Urothelium cell line (cell line): Measurements from ENCODE around the gene WNT7B.

ENCODE experiments used
- DNase-seq: peaks from one replicate; pipeline ENCODE4 v3.0.0; 2011; ENCODE audit warnings: low spot score, mixed read lengths
- FAIRE-seq: peaks from 2 replicates; lab custom pipeline; 2011; peaks lifted over from hg19 to GRCh38; lab: Jason Lieb, UNC

The WNT7B gene

GRCh38 chr22:45914309-45914708 lies 62.7 kb downstream of the WNT7B start:
- DNase-seq = no peak
- FAIRE-seq = no peak

- FAIRE-seq = no peak
- DNase-seq = no peak
Observed at GRCh38 chr22:45912910-45913309, 64.1 kb downstream of the WNT7B start.

GRCh38 chr22:45911601-45912271 lies 65.2 kb downstream of the WNT7B start:
- DNase-seq (peak; percentile 56), FAIRE-seq (no peak)

DNA sequence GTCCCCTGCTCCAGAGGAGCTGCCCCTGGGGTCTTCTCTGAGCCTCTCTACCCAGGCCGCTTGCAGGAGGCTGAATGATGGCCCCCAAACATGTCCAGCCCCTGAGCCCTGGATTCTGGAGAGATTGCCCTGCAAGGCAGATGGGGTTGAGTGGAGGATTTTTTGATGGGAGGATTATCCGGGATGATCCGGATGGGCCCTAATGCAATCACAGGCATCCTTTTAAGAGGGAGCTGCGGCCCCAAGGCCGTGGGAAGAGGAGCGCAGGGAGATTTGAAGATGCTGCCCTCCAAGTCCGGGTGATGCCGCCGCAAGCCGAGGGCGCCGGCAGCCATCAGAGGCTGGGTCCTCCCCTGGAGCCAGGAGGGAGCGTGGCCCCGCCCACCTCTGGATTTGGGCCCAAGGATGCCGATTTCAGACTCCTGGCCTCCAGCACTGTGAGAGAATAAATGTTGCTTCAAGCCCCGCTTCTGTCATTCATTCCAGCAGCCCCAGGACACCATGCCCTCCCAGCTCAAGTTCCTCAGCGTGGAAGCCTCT lies 66.0 kb downstream of the WNT7B start:
- DNase-seq (no peak), FAIRE-seq (no peak)

- FAIRE-seq = no peak
- DNase-seq = no peak
Observed at GRCh38 chr22:45908961-45909360, 68.0 kb downstream of the WNT7B start.

- DNase-seq (no peak), FAIRE-seq (no peak)
Observed at GRCh38 chr22:45907996-45908395, 69.0 kb downstream of the WNT7B start.

DNA sequence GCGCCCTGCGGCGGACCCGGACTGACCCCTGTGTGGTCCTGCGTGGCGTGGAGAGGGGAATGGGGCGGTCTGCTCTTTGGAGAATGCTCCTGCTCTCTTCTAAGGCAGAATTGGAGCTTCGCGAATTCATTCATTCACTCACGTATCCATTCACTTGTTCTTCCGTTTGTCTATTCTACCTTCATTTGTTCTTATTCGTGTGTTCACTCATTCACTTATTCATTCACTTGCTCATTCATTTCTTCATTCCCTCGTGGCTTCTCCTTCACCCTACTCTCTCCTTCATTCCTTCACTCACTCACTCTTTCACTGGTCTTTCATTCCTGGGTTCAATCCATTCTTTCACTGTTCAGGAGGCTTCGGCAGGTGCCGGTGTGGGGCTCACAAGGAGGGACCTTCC lies 69.6 kb downstream of the WNT7B start:
- FAIRE-seq = no peak

GRCh38 chr22:45906946-45907345 lies 70.0 kb downstream of the WNT7B start:
- DNase-seq = no peak
- no peak for FAIRE-seq

More for the DNA sequence above, 69.6 kb downstream of the WNT7B start:
- DNase-seq = no peak

GRCh38 chr22:45905924-45906865 lies 70.8 kb downstream of the WNT7B start:
- FAIRE-seq = peak; percentile 70
- DNase-seq = no peak

- FAIRE-seq = no peak
Observed at GRCh38 chr22:45905326-45905923, 71.5 kb downstream of the WNT7B start.

GRCh38 chr22:45904236-45904635 lies 72.7 kb downstream of the WNT7B start:
- DNase-seq = no peak
- FAIRE-seq = no peak

More at GRCh38 chr22:45905326-45905923, 71.5 kb downstream of the WNT7B start:
- DNase-seq = no peak

DNA sequence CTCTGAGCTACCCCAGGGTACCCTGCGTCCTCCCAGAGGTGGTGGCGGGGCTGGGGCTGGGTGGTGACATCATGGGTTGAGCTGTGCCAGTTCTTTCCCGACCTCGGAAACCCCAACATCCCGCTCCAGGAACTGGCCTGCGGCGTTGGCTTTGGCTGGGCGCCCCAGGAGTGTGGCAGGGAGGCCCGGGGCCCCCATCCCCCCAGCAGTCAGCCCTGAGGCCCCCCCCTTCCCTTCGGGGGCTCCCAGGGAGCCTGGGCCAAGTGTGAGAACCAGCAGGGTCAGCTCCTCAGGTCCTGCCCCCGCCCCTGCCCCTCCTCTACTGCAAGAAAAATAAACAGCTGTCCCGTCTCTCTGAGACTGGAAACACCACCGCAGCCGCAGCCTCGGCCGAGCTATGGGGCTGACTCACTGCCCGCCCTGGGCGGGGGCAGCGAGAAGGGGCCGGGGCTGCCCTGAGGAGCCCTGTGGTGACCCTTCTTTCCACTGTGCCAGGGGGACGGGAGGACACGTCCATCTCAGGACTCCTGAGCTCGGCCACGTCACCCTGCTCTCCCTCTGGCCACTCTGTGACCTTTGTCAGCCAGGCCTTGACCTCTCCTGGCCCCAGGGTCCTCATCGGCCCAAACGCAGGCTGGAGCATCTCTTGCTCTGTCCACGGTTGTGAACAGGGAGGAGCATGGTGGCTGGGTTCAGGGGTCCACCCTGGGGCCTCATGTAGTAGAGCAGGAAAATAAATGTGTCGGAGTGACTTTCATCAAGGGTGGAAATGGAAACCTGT lies 73.4 kb downstream of the WNT7B start:
- DNase-seq = peak; percentile 89
- peak; percentile 96 for FAIRE-seq

DNA sequence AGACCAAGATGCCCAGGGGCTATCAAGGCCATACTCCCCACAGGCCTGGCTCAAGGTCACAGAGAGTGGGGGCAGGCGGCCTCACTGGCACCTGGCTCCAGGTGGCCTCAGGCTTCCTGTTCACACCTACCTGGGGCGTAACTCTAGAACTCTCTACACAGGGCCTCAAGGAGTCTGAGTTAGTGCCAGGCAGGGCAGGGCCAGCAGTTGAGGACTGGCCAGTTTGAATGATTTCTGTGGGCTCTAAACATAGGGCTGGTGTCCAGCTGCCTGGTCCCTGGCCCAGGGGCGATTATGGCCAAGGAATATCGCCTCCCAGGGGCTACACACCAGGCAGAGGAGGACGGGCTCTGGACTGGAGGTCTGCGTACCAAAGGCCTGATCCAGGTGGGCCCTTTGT lies 79.2 kb downstream of the WNT7B start:
- FAIRE-seq (peak; percentile 67), DNase-seq (no peak)

DNA sequence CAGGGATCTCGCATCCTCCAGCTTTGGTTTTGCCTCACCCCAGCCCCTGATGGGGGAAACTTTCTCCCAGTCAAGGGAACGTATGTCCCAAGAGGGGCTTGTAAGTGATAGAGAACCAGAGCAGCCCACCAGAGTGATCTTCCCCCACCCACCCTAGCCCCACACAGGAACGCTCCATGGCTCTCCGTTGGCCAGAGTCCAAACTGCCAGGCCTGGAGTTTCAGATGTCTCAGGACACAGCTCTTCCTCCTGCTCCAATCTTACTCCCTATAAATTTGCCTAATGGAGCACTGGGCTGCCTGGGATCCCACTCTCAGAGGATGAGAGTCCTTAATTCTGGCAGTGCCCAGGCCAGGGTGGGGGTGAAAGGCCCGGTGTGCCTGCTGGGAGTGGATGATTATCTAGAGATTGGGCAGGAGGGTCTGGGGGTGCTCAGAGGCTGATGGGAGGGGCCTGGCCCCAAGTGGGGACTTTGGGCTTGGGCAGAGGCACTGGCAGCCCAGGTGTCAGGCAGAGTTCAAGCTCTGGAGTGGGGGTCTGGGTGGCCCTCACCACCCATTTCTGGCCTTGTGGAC lies 79.9 kb downstream of the WNT7B start:
- DNase-seq (no peak), FAIRE-seq (no peak)

DNA sequence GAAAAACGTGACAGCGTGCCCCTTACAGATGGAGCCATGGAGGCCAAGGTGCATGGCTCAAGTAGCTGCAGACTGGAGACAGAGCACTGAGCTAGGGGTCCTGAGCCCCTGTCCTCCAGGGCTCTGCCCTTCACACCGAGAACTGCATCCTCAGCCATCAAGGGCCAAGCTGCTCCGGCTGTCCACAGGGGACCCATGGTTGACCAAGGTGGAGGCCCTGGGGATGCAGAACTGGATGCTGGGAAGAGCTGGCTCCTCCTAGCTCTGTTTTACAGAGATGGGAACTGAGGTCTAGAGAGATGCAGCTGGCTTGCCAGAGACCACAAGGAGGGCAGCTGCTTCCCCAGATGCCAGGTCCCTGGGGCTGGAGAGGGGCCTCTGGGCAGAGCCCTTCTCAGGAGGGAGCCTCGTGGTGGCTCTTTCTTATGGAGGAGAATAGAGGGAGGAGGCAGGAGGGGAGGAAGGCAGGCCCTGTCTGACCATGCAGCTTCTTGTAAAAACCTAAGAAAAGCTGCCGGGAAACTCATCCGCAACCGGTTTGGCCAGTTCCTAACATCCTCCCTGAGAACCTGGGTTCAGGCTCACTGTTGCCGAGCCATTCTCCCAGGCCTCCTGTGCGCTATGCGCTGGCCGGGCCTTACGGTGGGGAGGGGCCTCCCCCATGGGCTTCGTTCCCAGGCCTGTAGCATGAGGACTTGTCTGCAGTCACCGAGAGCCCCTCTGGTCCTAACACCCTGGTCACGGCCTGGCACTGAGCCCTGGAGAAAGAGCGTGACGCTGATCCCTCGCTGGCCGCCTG lies 80.6 kb downstream of the WNT7B start:
- no peak for FAIRE-seq
- no peak for DNase-seq

DNA sequence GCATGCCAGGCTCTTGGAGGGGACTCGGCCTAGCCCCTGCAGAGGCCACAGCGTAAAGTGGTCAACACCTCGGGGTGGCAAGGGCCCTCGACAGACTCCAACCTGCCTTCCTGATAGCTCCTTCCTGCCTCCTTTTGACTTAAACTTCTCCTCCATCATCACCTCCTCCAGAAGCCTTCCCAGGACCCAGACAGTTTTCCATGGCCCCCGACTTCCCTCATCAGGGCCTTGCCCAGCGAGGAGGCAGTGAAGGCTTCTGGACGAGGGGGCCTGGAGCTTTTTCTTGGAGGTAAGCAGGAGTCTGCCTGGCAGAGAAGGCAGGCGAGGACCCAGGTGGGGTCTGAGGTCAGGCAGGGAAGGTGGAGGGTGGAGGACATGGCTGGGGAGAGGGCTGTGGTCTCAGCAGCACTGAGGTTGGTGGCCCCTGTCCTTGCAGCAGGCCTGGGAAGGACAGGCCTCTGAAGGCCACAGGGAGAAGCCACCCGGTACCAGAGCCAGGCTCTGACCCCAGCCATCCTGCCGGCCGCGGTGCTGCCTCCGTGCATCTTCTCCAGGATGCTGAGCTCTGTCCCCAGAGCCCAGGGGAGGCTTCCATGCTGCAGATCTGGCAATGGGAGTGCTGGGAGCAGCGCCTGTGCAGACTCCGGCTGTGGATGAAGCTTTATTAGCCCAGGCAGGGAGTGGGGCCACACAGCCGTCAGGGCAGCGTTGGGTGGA lies 81.4 kb downstream of the WNT7B start:
- DNase-seq (no peak), FAIRE-seq (no peak)

GRCh38 chr22:45893516-45893915 lies 83.4 kb downstream of the WNT7B start:
- no peak for FAIRE-seq
- no peak for DNase-seq

- FAIRE-seq = no peak
- DNase-seq = no peak
Observed at GRCh38 chr22:45892681-45893461, 84.1 kb downstream of the WNT7B start.
